ENCODE measurements around the gene PON1.

PON1 gene

DNA sequence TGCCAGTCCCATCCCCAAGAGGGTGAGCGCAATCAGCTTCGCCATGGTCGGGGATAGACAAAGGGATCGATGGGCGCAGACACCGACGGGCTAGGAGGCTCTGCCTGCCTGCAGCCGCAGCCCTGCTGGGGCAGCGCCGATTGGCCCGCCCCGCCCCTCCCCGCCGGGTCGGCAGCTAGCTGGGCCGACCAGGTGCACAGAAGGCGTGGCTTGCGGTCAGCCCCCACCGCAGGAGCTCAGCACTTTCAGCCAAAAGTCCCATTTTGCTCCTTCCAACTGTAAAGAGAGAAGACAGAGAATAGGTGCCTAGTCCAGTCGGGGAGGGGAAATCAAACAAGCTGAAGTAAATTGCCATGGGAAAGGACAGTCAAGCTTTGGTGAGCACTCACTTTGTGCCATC, at the start of gene PON1:
Gene PON1 (minus strand): TSS at position 102 of the 400 bp plus-strand sequence. CDS start 57 bp downstream, at position 45.
- DNase-seq: no peak

DNA sequence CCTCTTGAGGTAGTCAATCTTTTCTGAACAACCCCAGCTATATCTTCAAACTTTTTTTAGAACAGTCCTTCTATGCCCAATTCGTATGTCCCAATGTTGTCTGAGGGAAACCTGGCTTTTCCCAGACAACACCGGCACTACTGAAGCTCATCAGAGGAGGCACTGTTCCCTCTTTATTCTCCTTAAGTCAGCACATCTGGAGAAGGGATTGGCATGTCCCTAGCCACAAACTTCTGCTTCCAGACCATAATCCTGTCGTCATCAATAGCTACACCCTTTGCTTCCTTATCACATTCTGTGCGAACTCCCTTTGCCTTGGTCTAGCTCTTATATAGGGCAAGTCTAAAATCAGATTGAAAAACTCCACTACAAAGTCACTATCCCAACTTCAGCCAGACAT, 49.0 kb upstream of the PON1 start:
- no peak for DNase-seq

DNA sequence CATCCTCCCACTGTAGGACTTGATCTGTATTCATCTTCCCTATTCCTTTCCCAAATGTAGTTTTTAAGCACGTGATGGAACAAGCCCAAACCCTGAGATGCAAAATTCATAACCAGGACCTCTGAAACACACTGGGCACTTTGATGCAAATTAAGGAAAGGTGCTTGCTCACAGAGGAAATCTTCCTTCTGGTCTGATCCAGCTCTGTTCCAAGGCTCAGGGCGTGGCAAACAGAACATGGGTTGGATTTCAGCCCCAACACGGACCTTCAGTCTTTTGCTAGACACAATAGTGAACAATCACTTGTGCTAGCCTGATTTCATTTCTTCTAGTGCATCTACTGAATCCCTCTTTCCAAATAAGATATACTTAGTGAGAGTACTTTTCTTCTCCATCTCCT, 43.9 kb upstream of the PON1 start:
- no peak for DNase-seq

DNA sequence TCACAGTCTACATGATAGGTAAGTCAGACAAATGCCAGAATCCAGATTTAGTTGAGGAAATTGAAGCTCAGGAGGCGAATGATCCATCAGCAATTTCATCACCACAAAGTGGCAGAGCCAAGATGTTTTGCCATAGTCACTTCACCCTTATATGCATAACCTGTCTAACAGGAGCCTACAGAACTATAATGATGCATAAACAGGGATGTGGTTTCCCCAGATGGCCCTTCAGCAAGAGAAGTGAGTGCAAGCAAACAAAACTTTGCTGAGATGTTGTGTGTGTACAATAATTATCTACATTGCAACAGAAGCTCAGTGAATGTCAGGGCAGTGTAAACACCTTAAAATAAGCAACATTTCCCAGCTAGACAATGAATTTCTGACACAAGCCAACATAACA, 43.3 kb upstream of the PON1 start:
- no peak for DNase-seq

DNA sequence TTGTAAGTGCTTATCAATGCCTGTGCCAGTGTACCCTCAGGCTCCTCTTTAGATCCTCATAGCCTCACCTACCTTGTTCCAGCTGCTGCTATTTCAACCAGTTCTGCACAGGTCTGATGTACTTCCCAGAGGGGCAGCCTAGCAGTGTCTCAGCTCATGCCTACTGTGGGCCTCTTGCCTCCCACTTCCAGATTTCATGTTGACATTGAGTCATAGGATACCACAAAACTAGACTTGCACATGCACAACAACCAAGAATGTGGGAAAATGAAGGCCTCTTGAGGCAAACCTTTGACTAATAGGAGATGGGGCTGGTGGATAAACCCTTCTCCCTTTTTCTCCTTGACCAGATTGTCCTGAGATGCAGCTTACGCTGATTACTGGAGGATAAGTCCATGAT, 40.8 kb upstream of the PON1 start:
- DNase-seq: no peak

DNA sequence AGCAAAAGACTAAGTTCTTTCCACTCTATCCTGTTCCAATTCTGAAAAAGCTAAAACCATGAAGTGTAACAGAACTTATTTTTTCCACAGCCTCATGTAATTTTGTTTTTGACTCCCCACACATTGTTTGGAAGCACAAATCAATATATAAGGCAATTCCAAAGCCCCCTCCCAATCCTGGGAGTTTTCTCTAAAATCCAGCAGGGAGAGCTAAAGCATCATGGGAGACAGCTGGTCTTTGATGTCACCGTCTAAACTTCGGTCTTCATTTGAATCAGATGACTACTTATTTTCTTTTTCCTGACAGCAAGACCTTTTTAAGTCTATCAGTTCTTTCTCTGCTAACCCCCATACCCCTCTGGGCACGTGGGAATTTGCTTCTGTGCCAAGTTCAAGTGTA, 33.3 kb upstream of the PON1 start:
- no peak for DNase-seq

DNA sequence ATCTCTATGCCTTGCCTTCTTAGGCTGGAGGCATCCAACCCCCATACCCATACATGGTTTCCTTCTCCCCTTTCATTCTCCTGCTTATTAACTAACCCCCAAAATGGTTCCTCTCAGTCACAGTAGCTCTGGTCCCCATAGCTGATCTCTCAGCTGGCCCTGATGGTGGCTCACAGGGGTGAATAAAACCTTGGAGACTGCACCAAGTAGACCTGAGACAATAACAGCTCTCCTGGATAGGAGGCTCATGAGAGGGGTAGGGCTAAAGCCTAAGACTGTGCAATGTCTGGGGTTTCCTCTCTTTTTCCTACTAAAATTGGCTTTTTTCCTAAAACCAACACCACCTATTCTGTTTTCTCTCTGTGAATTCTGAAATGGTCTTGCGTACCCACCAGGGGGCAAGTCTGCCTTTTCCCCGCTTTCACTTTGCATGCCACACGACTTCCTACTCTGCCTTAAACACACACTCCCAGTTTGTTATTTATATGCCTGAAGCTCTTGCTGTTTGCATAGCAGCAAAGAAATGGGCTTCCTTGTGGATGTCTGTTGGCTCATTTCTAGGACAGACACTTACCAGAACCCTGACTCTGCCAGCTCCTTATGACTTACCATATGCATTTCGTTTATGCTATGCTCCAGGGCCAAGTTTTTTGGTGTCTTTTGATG, 18.4 kb upstream of the PON1 start:
- no peak for DNase-seq

DNA sequence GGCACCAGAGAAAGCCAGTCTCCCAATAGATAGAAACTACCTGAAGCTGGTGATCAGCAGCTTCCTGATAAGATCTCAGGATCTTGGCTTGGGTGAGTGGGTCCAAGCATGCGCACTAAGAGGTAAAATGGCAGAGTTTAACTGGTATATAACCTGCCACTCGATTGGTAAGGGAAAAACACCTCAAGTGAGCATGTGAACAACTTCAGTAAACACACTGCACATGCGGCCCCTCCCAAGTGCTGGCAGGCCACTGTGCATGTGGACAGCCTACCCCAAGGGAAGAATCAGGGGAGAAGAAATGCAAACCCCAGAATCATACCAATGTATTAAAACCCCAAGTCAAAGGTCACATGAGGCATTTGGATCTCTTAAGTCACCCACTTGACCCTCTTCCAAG, 17.7 kb upstream of the PON1 start:
- no peak for DNase-seq

DNA sequence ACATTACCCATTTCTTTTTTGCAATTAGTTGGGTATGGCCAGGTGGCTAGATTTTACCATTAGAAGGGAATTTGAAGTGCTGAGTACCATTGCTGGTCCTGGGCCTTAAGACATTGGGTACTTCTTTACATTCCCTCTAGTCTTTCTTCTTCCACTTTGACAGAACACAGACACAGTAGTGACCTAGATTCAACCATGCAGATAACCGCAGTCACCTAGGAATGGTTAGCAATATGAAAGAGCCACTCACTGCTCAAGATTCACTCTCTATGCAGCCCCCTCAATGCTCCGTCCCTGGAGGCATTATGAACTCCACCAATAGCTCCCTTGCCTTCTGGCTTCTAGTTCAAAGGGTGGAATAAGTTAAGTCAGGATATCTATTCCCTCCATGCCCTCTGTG, 16.2 kb upstream of the PON1 start:
- no peak for DNase-seq

DNA sequence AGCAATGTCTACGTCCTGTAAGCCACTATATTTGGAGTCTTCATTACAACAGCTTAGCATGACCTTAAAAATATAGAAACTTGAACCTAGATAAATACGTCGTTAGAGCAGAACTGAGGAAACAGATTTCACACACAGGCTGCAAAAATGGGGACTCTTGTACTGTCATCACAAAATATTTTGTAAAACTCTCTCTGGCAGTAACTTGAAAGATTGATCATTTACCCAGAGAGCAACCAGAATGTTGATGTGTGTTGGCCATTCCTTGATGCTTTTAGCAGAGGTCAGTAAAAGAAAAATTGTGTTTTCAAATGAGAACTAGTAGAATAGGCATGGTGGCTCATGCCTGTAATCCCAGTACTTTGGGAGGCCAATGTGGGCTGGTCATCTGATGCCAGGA, 14.5 kb upstream of the PON1 start:
- DNase-seq: no peak

DNA sequence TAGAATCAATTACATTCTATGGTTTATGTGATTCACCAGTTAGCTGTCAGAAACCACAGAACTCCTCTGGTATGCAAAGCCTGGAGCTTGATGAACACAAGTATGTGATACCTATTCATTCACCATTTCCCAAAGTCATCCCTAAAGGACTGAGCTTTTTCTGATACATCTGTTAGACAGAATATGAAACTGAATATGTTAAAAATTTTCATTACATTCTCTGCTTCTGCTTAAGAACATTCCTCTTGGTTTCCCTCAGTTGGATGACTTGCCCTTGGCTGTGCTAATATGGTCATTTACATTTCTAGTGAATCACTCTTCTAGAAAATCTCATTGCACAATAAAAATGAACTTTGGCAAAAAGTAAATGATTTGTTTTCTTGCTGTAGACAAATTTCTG, 10.8 kb upstream of the PON1 start:
- no peak for DNase-seq

DNA sequence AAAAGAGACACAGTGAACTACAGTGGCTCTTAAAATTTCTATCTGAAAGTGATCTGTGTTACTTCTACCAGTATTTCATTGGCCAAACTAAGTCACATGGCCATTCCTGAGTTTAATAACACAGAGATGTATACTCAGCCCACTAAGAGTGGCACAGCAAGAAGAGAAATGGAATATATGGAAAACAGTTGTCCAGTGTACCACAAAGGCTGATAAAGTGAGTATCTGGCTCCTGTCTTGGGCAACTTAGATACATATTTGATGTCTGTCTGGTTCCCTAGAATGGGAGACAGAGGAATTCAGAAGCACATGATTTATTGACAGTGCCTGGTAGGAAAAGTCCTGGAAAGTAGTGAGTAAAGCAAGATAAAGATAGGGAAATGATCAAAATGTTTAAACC, 10.1 kb upstream of the PON1 start:
- no peak for DNase-seq

DNA sequence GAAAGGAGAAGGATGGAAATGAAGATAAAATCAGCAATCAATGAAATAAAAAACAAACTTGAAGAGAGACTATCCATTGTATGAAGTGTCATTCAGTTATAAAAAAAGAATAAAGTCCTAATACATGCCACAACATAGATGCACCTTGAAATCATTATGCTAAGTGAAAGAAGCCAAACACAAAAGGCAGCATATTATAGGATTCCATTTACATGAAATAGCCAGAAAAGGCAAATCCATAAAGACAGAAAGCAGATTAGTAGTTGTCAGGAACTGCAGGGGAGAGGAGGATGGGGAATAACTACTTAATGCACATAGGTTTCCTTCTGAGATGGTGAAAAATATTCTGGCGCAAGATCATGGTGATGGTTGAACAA, 6.6 kb upstream of the PON1 start:
- no peak for DNase-seq

DNA sequence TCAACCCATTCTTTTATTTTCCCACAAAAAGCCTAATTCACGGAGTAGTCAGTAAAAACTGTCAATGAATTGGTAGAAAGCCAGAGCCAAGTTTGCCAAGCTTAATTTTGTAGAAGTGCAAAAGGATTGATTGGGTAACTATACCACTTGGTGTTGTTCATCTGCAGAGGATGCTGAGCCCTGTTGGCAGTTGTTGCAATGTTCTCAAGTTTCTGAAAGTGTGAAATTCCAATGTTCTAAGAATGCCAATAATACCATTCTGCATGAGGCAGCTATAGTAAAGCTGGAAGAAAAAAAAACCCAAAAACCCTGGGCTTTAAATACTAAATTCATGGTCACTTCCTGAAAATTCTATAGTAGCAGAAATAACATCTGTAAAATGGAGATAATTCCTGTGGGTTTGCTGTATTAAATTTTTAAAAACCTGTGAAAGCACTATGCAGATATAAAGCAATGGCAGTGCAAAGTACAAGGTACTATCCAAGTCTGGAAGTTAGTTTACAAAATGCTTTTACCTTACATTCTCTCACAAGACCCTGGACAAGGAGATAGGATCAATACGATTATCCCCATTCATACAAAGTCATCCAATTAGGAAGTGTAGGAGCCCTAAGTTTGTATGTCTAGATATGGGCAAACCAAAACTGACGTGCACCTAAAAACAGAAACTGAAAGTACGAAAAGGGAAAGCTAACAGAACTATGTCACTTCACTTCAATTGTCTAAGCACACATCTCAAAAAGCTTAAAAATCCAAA, 6.0 kb upstream of the PON1 start:
- no peak for DNase-seq

DNA sequence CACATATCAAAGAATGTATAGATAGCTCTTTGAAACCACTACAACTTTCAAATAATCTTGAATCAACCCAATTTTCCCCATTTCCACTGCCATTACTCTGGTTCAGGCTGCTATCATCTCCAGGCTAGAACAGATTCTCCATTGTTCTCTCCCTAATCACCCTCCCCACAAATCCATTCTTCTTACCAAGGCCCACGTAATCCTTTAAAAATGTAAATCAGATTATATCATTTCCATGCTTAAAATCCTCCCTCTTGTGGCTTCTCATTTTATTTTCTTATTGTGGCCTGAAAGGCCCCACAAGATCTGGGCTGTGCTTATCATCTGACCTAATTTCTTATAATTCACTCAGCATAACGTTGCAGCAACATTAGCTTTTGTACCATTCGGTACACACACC, 3.0 kb upstream of the PON1 start:
- no peak for DNase-seq

DNA sequence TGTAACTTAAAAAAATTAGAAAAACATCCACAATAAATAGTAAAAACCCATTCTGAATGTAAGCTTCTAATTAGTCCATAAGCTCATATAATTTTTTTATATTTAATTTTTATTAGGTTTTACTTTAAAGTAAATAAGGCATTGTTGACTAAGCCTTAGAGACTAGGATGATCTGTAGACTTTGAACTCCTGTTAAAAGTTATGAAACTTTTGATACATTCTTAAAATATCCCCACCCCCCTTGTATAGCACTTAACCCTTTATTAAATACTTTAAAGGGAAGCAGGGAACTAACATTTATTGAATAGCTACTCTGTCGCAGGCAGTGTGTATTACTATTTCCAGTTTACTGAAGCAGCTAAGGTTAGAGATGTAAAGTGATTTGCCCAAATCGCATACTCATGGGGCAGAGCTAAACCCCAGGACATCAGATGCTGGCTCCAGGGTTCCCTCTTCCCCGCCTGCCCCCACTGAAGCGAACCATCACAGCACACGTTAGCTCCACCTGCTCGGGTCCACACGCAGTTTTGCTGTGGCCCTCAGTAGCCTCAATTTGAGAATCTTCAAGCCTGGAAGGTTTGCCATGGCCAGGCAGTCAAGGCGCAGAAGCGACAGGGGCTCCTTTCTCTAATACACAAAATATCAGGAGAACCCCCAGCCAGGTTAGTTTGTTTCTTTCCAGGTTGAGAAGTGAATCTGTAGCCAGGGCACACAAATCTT, 762 bp downstream of the PON1 start:
- no peak for DNase-seq

DNA sequence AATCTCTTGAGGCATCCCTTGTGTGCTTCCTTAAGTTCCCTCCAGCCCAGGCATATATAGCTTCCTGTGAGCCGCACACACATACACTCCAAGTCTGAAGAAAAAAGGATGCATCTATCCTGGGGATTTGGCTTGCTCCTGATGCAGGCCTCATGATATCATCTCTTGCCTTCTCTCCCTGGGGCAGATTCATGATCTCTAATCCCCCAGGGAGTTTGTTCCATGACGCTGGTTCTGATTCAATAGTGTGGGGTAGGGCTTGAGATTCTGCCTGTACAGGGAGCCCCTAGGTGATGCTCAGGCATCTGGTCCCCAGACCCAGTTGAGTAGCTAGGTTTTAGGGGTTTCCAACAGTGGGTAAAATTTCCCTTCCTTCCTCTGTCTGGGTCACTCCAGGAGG, 1.5 kb downstream of the PON1 start:
- no peak for DNase-seq

DNA sequence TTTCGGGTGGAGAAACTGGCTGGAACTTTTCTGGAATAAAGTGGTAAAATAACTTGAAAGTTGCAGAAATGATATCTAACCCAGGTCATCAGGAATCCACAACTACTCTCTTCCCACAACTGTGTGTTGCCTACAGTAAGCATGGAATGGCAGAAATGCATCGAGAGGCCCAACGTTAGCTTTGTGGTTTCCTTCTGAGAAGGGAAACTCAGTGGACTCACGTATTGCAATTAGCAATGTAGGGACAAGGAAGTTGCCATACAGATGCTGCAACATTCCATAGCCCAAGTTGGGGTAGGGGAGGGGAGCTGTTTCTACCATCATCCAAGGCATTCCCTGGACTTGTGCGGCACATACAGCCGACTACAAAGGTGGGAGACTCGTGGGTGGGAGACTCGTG, 1.9 kb downstream of the PON1 start:
- DNase-seq: no peak

DNA sequence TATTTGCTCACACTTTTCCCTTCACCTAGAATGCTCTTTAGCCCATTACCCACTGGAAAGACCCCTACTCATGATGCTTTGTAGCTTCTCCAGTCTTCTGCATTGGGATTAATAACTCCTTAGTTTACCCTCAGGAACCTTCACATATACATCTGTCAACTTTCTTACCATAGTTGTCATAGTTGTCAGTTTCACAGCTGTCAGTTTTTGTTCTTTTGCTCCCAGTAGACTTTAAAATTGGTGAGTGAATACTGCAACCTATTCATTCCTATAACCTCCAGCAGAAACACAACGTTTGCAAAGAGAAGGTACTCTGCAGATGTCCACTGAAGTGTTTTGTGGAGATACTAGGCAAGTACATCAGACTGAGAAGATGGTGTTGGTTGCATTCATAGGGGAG, 2.6 kb downstream of the PON1 start:
- DNase-seq: no peak

DNA sequence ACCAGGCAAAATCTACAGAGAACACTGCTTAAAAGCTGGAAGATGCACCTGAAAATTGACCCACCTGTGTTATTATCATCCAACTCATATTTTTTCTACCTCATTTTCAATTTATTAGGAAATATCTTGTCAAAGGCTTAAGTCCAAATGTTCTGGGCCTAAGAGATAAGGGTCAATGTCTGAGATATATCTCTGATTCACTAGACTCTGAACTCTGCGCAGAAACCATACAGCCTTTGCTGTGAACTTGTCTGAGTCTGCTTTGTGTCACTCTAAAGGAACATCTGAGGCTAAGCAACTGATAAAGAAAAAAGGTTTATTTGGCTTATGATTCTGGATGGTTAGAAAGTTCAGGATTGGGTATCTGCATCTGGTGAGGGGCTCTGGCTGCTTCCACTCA, 3.7 kb downstream of the PON1 start:
- DNase-seq: no peak

DNA sequence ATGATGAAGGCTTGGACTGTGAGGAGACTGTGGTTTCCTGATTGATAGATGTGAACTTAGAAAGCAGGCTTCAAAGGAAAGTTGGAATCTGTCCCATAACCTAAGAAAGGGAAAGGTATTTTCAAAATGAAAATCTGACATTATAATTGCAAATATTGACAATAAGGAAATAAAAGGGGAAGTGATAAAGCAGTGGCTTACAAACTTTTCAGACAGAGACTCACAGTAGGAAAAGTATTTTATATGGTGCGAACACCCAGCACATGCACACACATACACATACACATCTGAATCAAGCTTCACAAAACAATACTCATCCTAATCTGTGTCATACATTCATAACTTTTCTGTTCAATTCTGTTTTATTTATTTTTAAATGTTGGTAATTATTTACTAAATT, 4.8 kb downstream of the PON1 start:
- no peak for DNase-seq

DNA sequence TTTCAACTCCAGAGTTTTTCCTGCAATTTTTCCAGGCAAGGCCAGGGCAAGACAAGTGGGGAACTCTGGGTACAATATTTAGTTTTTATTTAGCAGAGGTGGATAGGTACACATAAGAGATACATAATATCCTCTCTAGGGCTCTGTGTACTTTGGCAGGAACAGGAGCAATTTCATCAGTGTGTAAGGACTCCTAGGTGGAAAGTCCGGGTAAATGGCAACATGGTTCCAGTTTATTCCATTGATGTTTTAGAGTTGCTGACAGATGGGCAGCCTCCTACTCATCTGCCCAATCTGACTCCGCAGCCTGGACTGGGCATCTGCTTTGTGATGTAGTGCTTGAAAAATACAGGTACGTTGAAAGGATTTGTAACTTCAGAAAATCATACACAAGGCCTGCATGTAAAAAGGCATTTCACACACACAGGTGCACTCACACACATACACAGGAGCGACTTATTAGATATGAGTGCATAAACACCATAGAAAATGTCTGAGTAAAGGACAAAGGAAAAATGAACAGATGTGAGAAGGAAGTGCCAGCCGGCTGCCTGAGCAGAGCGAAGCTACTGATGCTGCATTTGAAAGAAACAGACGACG, 5.7 kb downstream of the PON1 start:
- no peak for DNase-seq

DNA sequence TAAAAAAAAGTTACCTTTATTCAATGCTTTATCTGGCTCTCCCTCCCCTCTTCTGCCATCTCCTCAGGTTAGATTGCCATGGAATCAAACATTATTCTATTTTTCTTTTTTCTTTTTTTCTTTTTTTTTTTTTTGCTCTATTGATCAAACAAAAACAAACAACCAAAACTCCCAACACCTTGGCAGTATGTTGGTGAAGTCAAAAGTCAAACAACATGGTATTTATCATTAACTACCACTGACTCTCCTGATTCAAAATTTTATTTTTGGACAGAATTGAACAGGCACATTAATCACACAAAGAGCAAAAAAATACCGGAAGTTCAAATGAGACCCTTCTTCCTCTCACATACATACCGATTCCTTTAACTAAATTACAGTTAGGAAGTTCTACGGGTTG, 6.4 kb downstream of the PON1 start:
- DNase-seq: no peak

DNA sequence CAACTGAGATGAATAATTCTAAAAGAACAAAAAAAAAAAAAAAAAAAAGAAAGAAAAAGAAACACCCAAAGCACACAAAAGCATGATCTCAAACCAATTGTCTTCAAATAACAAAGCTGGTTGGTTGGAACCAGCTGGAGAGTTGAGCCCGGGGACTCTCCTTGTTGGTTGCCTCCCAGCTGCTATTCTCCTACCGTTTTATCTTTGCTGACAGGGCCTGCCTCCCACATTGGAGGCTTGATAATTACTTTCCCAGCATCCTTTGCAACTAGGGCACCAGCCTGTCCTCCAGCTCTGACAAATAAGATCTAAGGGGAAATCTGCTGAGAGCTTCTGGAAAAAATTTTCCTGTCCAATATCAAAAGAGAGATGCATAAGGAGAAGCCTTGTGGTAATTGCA, 6.8 kb downstream of the PON1 start:
- no peak for DNase-seq
